GM12874 (cell line): ENCODE results near the gene ERC1.

Experiments used
- TF ChIP-seq, protein P1 (sequence below): IDR thresholded peaks from 2 replicates; pipeline ENCODE4 v1.5.1; 2011; ENCODE audit warnings: low read depth, mild to moderate bottlenecking, control low read depth, low read length, moderate library complexity; ENCODE audit not compliant: insufficient read depth

ERC1 gene

DNA sequence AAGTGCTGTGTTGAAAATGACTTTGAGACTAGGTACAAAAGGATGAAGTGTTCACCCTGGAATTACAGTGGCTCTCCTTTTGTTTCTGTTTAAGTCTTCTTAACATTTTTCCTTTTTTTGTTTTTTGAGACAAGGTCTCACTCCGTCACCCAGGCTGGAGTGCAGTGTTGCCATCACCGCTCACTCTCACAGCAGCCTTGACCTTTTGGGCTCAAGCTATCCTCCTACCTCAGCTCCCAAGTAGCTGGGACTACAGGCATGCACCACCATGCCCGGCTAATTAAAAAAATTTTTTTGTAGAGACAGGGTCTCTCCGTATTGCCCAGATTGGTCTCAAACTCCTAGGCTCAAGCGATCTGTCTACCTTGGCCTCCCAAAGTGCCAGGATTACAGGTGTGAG, 20.1 kb downstream of the ERC1 start:
- TF ChIP-seq, protein P1, sequence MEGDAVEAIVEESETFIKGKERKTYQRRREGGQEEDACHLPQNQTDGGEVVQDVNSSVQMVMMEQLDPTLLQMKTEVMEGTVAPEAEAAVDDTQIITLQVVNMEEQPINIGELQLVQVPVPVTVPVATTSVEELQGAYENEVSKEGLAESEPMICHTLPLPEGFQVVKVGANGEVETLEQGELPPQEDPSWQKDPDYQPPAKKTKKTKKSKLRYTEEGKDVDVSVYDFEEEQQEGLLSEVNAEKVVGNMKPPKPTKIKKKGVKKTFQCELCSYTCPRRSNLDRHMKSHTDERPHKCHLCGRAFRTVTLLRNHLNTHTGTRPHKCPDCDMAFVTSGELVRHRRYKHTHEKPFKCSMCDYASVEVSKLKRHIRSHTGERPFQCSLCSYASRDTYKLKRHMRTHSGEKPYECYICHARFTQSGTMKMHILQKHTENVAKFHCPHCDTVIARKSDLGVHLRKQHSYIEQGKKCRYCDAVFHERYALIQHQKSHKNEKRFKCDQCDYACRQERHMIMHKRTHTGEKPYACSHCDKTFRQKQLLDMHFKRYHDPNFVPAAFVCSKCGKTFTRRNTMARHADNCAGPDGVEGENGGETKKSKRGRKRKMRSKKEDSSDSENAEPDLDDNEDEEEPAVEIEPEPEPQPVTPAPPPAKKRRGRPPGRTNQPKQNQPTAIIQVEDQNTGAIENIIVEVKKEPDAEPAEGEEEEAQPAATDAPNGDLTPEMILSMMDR = no peak

DNA sequence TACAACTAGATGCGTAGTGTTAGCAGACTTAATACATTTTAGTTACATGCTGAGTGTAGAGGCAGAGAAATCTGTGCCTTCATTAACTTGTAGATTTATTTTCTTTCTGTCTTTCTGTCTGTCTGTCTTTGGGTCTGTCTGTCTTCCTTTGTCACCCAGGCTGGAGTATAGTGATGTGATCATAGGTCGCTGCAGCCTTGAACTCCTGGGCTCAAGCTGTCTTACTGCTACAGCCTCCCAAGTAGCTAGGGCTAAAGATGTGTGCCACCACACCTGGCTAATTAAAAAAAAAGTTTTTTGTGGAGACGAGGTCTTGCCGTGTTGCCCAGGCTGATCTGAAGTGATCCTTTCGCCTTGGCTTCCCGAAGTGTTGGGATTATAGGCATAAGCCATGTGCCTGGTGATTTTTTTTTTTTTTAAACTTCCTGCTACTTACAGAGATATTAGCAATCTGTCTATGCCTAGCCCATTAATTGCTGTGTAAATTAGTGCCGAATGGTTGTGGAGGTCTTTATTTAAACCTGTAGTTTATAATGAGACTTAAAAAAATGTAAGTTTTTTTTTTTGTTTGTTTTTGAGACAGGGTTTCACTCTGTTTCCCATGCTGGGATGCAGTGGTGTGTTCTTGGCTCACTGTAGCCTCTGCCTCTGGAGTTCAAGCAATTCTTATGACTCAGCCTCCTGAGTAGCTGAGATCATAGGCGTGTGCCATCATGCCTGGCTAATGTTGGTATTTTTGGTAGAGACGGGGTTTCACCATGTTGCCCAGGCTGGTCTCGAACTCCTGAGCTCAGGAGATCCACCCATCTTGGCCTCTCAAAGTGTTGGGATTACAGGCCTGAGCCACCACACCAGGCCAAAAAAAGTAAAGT, 22.8 kb downstream of the ERC1 start:
- TF ChIP-seq, protein P1 = no peak

DNA sequence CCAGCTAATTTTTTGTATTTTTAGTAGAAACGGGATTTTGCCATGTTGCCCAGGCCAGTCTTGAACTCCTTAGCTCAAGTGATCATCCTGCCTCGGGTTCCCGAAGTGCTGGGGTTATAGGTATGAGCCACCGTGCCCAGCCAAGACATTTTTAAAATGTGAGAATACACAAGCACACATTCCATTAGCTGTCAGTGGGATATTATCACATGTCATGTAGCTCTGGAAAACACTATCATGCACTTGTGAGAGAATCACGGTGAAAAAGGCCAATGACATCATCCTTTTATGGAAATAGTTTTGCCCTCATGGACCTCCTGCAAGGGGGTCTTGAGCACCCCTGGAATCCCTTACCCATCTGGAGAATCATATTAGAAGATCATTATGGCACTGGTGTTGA, 28.3 kb downstream of the ERC1 start:
- TF ChIP-seq, protein P1 = no peak

DNA sequence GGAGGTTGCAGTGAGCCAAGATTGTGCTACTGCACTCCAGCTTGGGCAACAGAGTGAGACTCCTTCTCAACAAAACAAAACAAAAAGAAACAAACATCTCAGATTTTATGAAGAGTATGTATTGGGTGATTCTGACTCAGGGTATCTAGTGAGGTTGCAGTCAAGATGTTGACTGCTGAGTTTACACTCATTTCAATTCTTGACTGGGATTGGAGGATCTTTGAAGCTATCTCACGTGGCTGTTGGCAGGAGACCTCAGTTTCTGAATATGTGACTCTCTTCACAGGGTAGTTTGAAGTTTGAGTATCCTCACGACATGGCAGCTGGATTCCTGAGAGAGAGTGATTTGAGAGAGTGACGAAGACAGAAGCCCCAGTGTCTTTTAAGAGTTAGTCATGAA, 29.4 kb downstream of the ERC1 start:
- TF ChIP-seq, protein P1 = no peak

DNA sequence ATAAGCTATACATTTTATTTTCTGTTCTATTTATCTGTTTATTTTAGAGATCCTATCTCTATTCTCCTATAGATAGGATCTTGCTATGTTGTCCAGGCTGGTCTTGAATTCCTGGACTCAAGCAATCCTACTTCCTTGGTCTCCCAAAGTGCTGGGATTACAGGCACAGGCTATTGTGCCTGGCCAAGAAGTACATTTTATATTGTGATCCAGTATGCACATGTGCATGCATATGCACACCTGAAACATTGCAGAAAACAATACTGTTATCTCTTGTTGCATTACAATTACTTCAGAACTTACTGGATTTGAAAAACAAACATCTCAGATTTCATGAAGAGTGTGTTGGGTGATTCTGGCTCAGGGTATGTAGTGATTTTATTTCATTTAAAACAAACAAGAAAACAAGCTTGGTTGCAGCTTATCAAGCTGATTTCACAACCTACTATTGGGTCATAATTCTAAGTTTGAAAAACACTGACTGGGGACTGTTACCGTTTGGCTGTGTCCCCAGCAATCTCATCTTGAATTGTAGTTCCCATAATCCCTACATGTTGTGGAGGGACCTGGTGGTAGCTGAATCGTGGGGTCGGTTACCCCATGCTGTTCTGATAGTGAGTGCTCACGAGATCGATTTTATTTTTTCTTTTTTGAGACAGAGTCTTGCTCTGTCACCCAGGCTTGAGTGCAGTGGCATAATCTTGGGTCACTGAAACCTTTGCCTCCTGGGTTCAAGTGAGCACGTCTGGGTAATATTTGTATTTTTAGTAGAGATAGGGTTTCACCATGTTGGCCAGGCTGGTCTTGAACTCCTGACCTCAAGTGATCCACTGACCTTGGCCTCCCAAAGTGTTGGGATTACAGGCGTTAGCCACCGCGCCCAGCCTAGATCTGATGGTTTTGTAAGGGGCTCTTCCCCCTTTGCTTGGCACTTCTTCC, 31.3 kb downstream of the ERC1 start:
- TF ChIP-seq, protein P1 = no peak

DNA sequence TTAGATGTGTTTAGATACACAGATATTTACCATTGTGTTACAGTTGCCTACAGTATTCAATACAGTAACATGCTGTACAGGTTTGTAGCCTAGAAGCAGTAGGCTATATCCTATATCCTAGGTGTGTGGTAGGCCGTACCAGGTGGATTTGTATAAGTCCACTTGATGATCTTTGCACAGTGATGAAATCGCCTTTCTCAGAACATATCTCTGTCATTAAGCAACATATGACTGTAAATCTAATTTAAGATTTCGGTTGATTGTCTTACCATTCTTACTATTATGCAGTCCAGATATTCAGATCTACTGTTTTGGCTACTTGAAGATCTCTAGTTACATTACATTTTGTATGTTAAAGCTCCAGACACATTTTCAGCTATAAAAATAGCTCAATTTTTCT, 39.8 kb downstream of the ERC1 start:
- TF ChIP-seq, protein P1 = no peak

DNA sequence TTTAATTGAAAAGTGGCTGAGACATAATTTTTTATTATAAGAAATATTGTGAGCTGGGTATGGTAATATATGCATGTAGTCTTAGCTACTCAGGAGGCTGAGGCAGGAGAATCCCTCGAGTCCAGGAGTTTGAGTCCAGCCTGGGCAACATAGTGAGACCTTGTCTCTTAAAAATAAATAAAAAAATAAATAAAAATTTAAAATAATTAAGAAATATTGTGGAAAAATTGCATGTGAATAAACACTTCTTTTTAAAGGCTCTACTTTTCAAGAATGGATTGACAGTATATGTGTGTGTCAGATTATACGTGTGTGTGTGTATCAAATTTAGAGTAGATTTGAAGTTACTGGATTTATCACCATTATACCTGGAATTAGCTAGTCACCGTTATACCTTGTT, 43.2 kb downstream of the ERC1 start:
- TF ChIP-seq, protein P1 = no peak
